IMR-90 (cell line): ENCODE measurements around the gene PODXL2. TPM values are rescaled to one million over a fixed set of nuclear protein-coding genes. Genes with fewer than 3 reads are reported as not detected.

ENCODE experiments used
- ATAC-seq: fragments of 200-7000 bp; cut with Tn5 transposase; 2 replicates; pipeline ENCODE4 v1.9.1; 2020; ENCODE audit warnings: low read depth, mild to moderate bottlenecking, moderate library complexity
- BruUV-seq: library from RNA; stranded (reverse); fragments of 400-500 nt; replicated peaks from 2 replicates; lab custom pipeline; 2021; lab: Mats Ljungman, UMichigan
- CTCF ChIA-PET: fragments of 300-600 bp; formaldehyde crosslinking; extraction: SDS; loops from one replicate; lab custom pipeline; 2021; ENCODE audit warnings: antibody characterized with exemption; lab: Yijun Ruan, JAX
- POLR2A ChIA-PET: fragments of 300-600 bp; sonication (Branson Sonifier 250); formaldehyde crosslinking; loops from one replicate; lab custom pipeline; 2022; ENCODE audit warnings: antibody characterized with exemption; ENCODE audit not compliant: unreplicated experiment; lab: Charles Lee
- DNase-seq: peaks from one replicate; pipeline ENCODE4 v3.0.0; 2013
- H2AFZ ChIP-seq: replicated peaks from 2 replicates; pipeline ENCODE3; 2013; ENCODE audit warnings: low read length, mild to moderate bottlenecking; ENCODE audit not compliant: poor library complexity
- H2AK5ac ChIP-seq: 2 replicates; pipeline ENCODE4 v1.6.1; 2013; ENCODE audit warnings: low read depth, low read length, inconsistent platforms
- H2AK9ac ChIP-seq: replicated peaks from 2 replicates; pipeline ENCODE3; 2013; ENCODE audit warnings: mild to moderate bottlenecking, low read depth, low read length, moderate library complexity; ENCODE audit not compliant: poor library complexity
- H2BK120ac ChIP-seq: 2 replicates; pipeline ENCODE4 v1.6.1; 2013; ENCODE audit warnings: low read depth, low read length, inconsistent platforms
- H2BK15ac ChIP-seq: 3 replicates; pipeline ENCODE4 v1.6.1; 2013; ENCODE audit warnings: low read depth, low read length, inconsistent platforms
- H2BK20ac ChIP-seq: 2 replicates; pipeline ENCODE4 v1.6.1; 2013; ENCODE audit warnings: low read depth, mild to moderate bottlenecking, inconsistent platforms, low read length, moderate library complexity
- H2BK5ac ChIP-seq: 2 replicates; pipeline ENCODE4 v1.6.1; 2013; ENCODE audit warnings: mild to moderate bottlenecking, low read depth, low read length, inconsistent platforms; ENCODE audit not compliant: poor library complexity, severe bottlenecking
- H3K14ac ChIP-seq: replicated peaks from 2 replicates; pipeline ENCODE4 v1.6.1; 2013; ENCODE audit warnings: low read depth, low read length, inconsistent platforms
- H3K18ac ChIP-seq: 2 replicates; pipeline ENCODE4 v1.6.1; 2013; ENCODE audit warnings: low read depth, low read length, control low read depth
- H3K23ac ChIP-seq: 2 replicates; pipeline ENCODE4 v1.6.1; 2013; ENCODE audit warnings: low read depth, low read length, inconsistent platforms
- H3K27ac ChIP-seq: 2 replicates; pipeline ENCODE4 v1.5.1; 2013; ENCODE audit warnings: mild to moderate bottlenecking, control low read depth, low read length; ENCODE audit not compliant: insufficient read depth
- H3K27me3 ChIP-seq: 2 replicates; pipeline ENCODE4 v1.6.1; 2013; ENCODE audit warnings: low read length; ENCODE audit not compliant: control insufficient read depth, insufficient read depth
- H3K36me3 ChIP-seq: 2 replicates; pipeline ENCODE4 v1.6.1; 2013; ENCODE audit warnings: low read length, mixed read lengths; ENCODE audit not compliant: control insufficient read depth, insufficient read depth
- H3K4ac ChIP-seq: 2 replicates; pipeline ENCODE4 v1.6.1; 2013; ENCODE audit warnings: low read depth, low read length, inconsistent platforms
- H3K4me1 ChIP-seq: 2 replicates; pipeline ENCODE4 v1.6.1; 2013; ENCODE audit warnings: low read length, mixed read lengths; ENCODE audit not compliant: control insufficient read depth, insufficient read depth
- H3K4me2 ChIP-seq: 2 replicates; pipeline ENCODE4 v1.6.1; 2013; ENCODE audit warnings: low read depth, mild to moderate bottlenecking, control low read depth, low read length, moderate library complexity
- H3K4me3 ChIP-seq: 2 replicates; pipeline ENCODE4 v1.5.1; 2013; ENCODE audit warnings: low read depth, mild to moderate bottlenecking, control low read depth, low read length, moderate library complexity; ENCODE audit not compliant: insufficient read depth
- H3K56ac ChIP-seq: 2 replicates; pipeline ENCODE4 v1.6.1; 2013; ENCODE audit warnings: low read length, inconsistent platforms; ENCODE audit not compliant: insufficient read depth; ENCODE audit errors: extremely low read depth
- H3K79me1 ChIP-seq, 2 experiments: 2 replicates each; pipeline ENCODE4 v1.6.1; 2013; ENCODE audit warnings: low read length in 2 of 2, inconsistent platforms in 1 of 2, low read depth in 1 of 2
- H3K9ac ChIP-seq: 2 replicates; pipeline ENCODE4 v1.6.1; 2013; ENCODE audit warnings: low read depth, low read length, control low read depth
- H3K9me1 ChIP-seq: 2 replicates; pipeline ENCODE4 v1.6.1; 2013; ENCODE audit warnings: low read length, inconsistent platforms; ENCODE audit not compliant: insufficient read depth
- H3K9me3 ChIP-seq: 2 replicates; pipeline ENCODE4 v1.6.1; 2013; ENCODE audit warnings: low read length; ENCODE audit not compliant: control insufficient read depth, insufficient read depth
- H4K20me1 ChIP-seq: 2 replicates; pipeline ENCODE4 v1.6.1; 2013; ENCODE audit warnings: low read length, inconsistent platforms; ENCODE audit not compliant: insufficient read depth
- H4K5ac ChIP-seq: 2 replicates; pipeline ENCODE4 v1.6.1; 2013; ENCODE audit warnings: mild to moderate bottlenecking, low read depth, low read length, control low read depth
- H4K8ac ChIP-seq, 2 experiments: 2 replicates each; pipeline ENCODE4 v1.6.1; 2013; ENCODE audit warnings: low read depth in 2 of 2, low read length in 2 of 2, control low read depth in 1 of 2, inconsistent platforms in 1 of 2
- H4K91ac ChIP-seq: 2 replicates; pipeline ENCODE4 v1.6.1; 2013; ENCODE audit warnings: low read depth, low read length, inconsistent platforms; ENCODE audit not compliant: insufficient read depth
- MAZ ChIP-seq: IDR thresholded peaks from 2 replicates; pipeline ENCODE4 v1.6.1; 2012; ENCODE audit warnings: low read depth, mild to moderate bottlenecking, low read length, improper control_type of control experiment, moderate library complexity, borderline replicate concordance
- NFE2L2 ChIP-seq: fragments of 150-350 bp; IDR thresholded peaks from 2 replicates; pipeline ENCODE4 v1.6.1; 2016; ENCODE audit warnings: low read depth, mild to moderate bottlenecking, low read length
- RAD21 ChIP-seq: IDR thresholded peaks from 2 replicates; pipeline ENCODE4 v1.6.1; 2012; ENCODE audit warnings: low read length, improper control_type of control experiment
- RCOR1 ChIP-seq: IDR thresholded peaks from 2 replicates; pipeline ENCODE4 v1.6.1; 2012; ENCODE audit warnings: mild to moderate bottlenecking, low read length, improper control_type of control experiment; ENCODE audit not compliant: insufficient replicate concordance
- RFX5 ChIP-seq: IDR thresholded peaks from 2 replicates; pipeline ENCODE4 v1.8.0; 2012; ENCODE audit warnings: low read depth, mild to moderate bottlenecking, low read length, moderate library complexity
- SMC3 ChIP-seq: fragments of 150-350 bp; IDR thresholded peaks from 2 replicates; pipeline ENCODE4 v1.6.1; 2016; ENCODE audit warnings: low read depth, mild to moderate bottlenecking, antibody characterized with exemption, low read length, moderate library complexity
- WGBS, 2 experiments: methylation state at CpG; one replicate each; pipeline versions ENCODE4 v1.1.5 to v1.1.7; 2013; ENCODE audit warnings: missing lambda C conversion rate in 2 of 2; ENCODE audit not compliant: insufficient read length in 1 of 2; ENCODE audit errors: extremely low coverage in 2 of 2; 5-methylcytosine and 5-hydroxymethylcytosine counted together
- dilution Hi-C: fragments of 300-500 bp; cut with HindIII; formaldehyde crosslinking; loops from one replicate; pipeline ENCODE4 v1.14.3; 2018; ENCODE audit warnings: low sequenced_read_pairs; ENCODE audit not compliant: unreplicated experiment
- in situ Hi-C: fragments of 300-500 bp; cut with MboI; formaldehyde crosslinking; loops from 3 replicates; pipeline ENCODE4 v1.14.3; 2019; ENCODE audit warnings: low sequenced_read_pairs, inconsistent platforms, mixed read lengths
- intact Hi-C: fragments of 100-400 bp; cut with micrococcal nuclease; formaldehyde crosslinking; loops from 2 replicates; pipeline ENCODE4 v1.10.0; 2022
- polyA plus RNA-seq, 3 experiments: library from polyadenylated mRNA; depleted of rRNA; stranded (reverse); fragments of >200 nt; gene quantifications; 2 replicates each; pipeline ENCODE4 v1.2.3, GENCODE V29; 2012; ENCODE audit warnings: low replicate concordance in 1 of 3
- total RNA-seq: library from RNA; depleted of rRNA; stranded (reverse); fragments of >200 nt; gene quantifications from 2 replicates; pipeline ENCODE4 v1.2.3, GENCODE V29; 2012
- TF ChIP-seq, protein P1 (sequence below): conservative IDR thresholded peaks from 2 replicates; pipeline ENCODE4 v1.5.1; 2012; ENCODE audit warnings: mild to moderate bottlenecking, low read depth, low read length, improper control_type of control experiment

PODXL2 gene
- total and polyA plus RNA-seq, 2 of the 4 experiments (the other 2 are of a cell fraction), result 1.6 to 5.4 TPM

DNA sequence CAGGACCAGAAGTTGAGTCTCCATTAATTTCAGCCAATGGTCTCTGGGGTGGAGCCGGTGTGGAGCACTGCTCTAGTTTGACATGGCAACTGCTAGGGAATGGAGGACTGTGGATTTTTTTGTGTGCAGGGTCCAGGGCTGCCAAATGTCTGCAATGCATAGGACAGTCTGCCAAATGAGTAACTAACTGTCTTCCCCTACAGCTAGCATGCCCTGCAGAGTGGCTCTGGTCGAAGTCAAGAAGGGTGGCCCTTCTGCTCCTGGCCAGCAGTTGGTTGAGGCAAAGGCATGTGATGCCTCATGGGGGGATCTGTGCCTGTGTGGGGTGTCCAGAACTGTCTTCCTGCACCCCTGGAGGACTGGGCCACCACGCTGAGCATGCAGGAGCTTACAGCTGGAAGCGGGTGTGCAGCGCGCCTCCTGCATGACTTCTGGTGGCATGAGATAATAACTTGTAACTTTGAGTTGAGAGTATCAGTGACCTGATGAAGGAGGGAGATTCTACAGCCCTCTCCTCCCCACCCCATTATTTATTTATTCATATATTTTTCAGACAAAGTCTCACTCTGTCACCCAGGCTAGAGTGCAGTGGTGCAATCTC, 43.1 kb upstream of the PODXL2 start:
- Histone ChIP-seq H2AFZ (peak overlapping the region; percentile 14), H2AK9ac (no peak overlapping the region), H2BK120ac (no peak overlapping the region), H2AK5ac (no peak overlapping the region), H2BK15ac (no peak overlapping the region), H3K4me2 (no peak overlapping the region), H3K79me1 (peaks cover 15 to 72% of the 10 kb centered on the region in 2 experiments), H3K18ac (no peak overlapping the region), H3K56ac (no peak overlapping the region), H2BK20ac (no peak overlapping the region), H2BK5ac (no peak overlapping the region), H3K9me1 (peaks cover 33% of the 10 kb centered on the region), H3K9me3 (no peaks in the 10 kb centered on the region), H3K23ac (no peak overlapping the region), H3K36me3 (peaks cover 3% of the 10 kb centered on the region; the same call in 1 of the 2 replicates), H3K4ac (no peak overlapping the region), H4K5ac (no peak overlapping the region), H3K4me3 (no peak overlapping the region), H4K20me1 (peaks cover 80% of the 10 kb centered on the region), H3K27ac (no peak overlapping the region), H3K14ac (no peak overlapping the region), H4K8ac (no peak overlapping the region), H3K27me3 (no peaks in the 10 kb centered on the region), H3K9ac (no peak overlapping the region), H4K91ac (no peak overlapping the region), H3K4me1 (peaks cover 15% of the 10 kb centered on the region)
- dilution Hi-C loops (no loop called here), in situ Hi-C loops (no loop called here), intact Hi-C loops (no loop called here)
- BruUV-seq, result no TSS peak
- ChIA-PET POLR2A (no interaction called here), CTCF (interaction anchor here (2.7 kb wide), 1 partner anchor 11 kb away, joined by 16 read pairs; no protein-coding TSS in a partner anchor)
- WGBS, 2 experiments, result 100% methylated on average over 1 of the region's 6 CpGs; no CpG with 5 or more reads in 1 of the 2 experiments
- ATAC-seq, result no peak
- TF ChIP-seq RFX5, result no peak
- no peak for TF ChIP-seq RAD21
- no peak for TF ChIP-seq RCOR1
- TF ChIP-seq NFE2L2, result no peak
- TF ChIP-seq, protein P1, sequence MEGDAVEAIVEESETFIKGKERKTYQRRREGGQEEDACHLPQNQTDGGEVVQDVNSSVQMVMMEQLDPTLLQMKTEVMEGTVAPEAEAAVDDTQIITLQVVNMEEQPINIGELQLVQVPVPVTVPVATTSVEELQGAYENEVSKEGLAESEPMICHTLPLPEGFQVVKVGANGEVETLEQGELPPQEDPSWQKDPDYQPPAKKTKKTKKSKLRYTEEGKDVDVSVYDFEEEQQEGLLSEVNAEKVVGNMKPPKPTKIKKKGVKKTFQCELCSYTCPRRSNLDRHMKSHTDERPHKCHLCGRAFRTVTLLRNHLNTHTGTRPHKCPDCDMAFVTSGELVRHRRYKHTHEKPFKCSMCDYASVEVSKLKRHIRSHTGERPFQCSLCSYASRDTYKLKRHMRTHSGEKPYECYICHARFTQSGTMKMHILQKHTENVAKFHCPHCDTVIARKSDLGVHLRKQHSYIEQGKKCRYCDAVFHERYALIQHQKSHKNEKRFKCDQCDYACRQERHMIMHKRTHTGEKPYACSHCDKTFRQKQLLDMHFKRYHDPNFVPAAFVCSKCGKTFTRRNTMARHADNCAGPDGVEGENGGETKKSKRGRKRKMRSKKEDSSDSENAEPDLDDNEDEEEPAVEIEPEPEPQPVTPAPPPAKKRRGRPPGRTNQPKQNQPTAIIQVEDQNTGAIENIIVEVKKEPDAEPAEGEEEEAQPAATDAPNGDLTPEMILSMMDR, result no peak
- TF ChIP-seq MAZ, result no peak
- no peak for TF ChIP-seq SMC3
- DNase-seq, result no peak
